Spleen (tissue), 7 donors: ENCODE data around the gene EBF4.

Source experiments
- CTCF ChIP-seq, 11 experiments: fragments of 200-600 bp in 7 of 11; fragments of 450-650 bp in 4 of 11; sonication (generic) in 4 of 11; IDR thresholded peaks in 8 of 11; conservative IDR thresholded peaks in 3 of 11; 1 replicate in 7 of 11; 2 replicates in 4 of 11; pipeline versions ENCODE4 v1.4.0 to v1.8.0; 2016 to 2021; ENCODE audit warnings: antibody characterized with exemption in 11 of 11, inconsistent platforms in 4 of 11, mild to moderate bottlenecking in 1 of 11
- POLR2AphosphoS5 ChIP-seq, 3 donors: sonication (generic); formaldehyde crosslinking; IDR thresholded peaks; one replicate each; pipeline ENCODE4 v1.5.1; 2017; ENCODE audit warnings: antibody characterized with exemption in 3 of 3
- donor health status: DM: no; HTN: no; CAD: no; lungs with moderate emphysema.
- donor health status: DM: no; HTN: no; CAD: no.
- donor health status: DM: no; HTN: no; CAD: no.

GRCh38 chr20:2699775-2700413, 7.3 kb downstream of the EBF4 start:
- TF ChIP-seq POLR2AphosphoS5 (IDR thresholded peaks at IDR 0.05), result no peak
- no peak for TF ChIP-seq CTCF (IDR thresholded peaks at IDR 0.05 in 8 of 11, conservative IDR thresholded peaks at IDR 0.05 in 3 of 11)
